ENCODE results near the gene SLCO2A1.

GRCh38 chr3:133928136-133928893 lies 101.4 kb downstream of the SLCO2A1 start:
- TF ChIP-seq EZH2 (IDR thresholded peaks at IDR 0.05; ENCODE audit: low read length) (no peak), CTCF (optimal IDR thresholded peaks at IDR 0.05 in 1 of 3, IDR thresholded peaks at IDR 0.05 in 1 of 3, conservative IDR thresholded peaks at IDR 0.05 in 1 of 3; ENCODE audit: extremely low read depth in 1 of 3, insufficient read depth in 2 of 3, low read length in 3 of 3) (no peak)

Data from keratinocyte (primary cell).